HCT116 (cell line): ENCODE data around the gene SLTM. TPM values are rescaled to one million over a fixed set of nuclear protein-coding genes. Genes with fewer than 3 reads are reported as not detected.

Experiments
- ATAC-seq: fragments of 200-7000 bp; cut with Tn5 transposase; 2 replicates; pipeline ENCODE4 v1.9.1; 2020; ENCODE audit warnings: mild to moderate bottlenecking, moderate library complexity
- BruUV-seq: library from RNA; stranded (reverse); fragments of 400-500 nt; replicated peaks from 2 replicates; lab custom pipeline; 2021; lab: Mats Ljungman, UMichigan
- CTCF ChIA-PET: fragments of 300-600 bp; sonication (Branson Sonifier 250); formaldehyde crosslinking; loops from one replicate; lab custom pipeline; 2021; ENCODE audit warnings: antibody characterized with exemption; lab: Charles Lee
- POLR2A ChIA-PET: fragments of 300-600, 350-600 bp; sonication (Branson Sonifier 250); formaldehyde crosslinking; loops from one replicate; lab custom pipeline; 2021; ENCODE audit warnings: antibody characterized with exemption; lab: Charles Lee
- RAD21 ChIA-PET, 2 experiments: fragments of 300-600 bp; sonication (Branson Sonifier 250); formaldehyde crosslinking; loops; one replicate each; lab custom pipeline; 2023; ENCODE audit warnings: low total read pairs in 2 of 2; ENCODE audit not compliant: uncharacterized antibody in 2 of 2, unreplicated experiment in 2 of 2, low non-redundant PET in 1 of 2; lab: Charles Lee
- DNase-seq: peaks from one replicate; pipeline ENCODE4 v3.0.0-alpha.2; 2010; ENCODE audit warnings: low read depth, low spot score
- H2AFZ ChIP-seq: fragments of 200-600 bp; shearing (Covaris generic), sonication (generic); 2 replicates; pipeline ENCODE4 v1.6.1; 2017; ENCODE audit warnings: low read depth, mixed run types, mixed read lengths, antibody characterized with exemption, low read length; ENCODE audit not compliant: poor library complexity, severe bottlenecking
- H3K27ac ChIP-seq: 2 replicates; pipeline ENCODE4 v1.5.1; 2012; ENCODE audit warnings: low read depth, low read length
- H3K27me3 ChIP-seq: fragments of 200-600 bp; sonication (generic); 2 replicates; pipeline ENCODE4 v1.6.1; 2016; ENCODE audit warnings: mixed run types, low read length, mixed read lengths; ENCODE audit not compliant: insufficient read depth
- H3K36me3 ChIP-seq, 2 experiments: fragments of 200-500 bp in 1 of 2; fragments of 200-600 bp in 1 of 2; sonication (Bioruptor generic) in 1 of 2; sonication (generic) in 1 of 2; 2 replicates each; pipeline versions ENCODE4 v1.5.1 to v1.6.1; 2014 to 2016; ENCODE audit warnings: low read length in 2 of 2, inconsistent platforms in 1 of 2, mixed read lengths in 1 of 2, mixed run types in 1 of 2; ENCODE audit not compliant: insufficient read depth in 2 of 2, control insufficient read depth in 1 of 2
- H3K4me1 ChIP-seq, 2 experiments: fragments of 200-600 bp in 1 of 2; sonication (generic) in 1 of 2; 2 replicates each; pipeline versions ENCODE4 v1.5.1 to v1.6.1; 2012 to 2017; ENCODE audit warnings: low read length in 2 of 2, inconsistent platforms in 1 of 2, mild to moderate bottlenecking in 1 of 2, mixed read lengths in 1 of 2, mixed run types in 1 of 2, moderate library complexity in 1 of 2; ENCODE audit not compliant: insufficient read depth in 2 of 2, control insufficient read depth in 1 of 2
- H3K4me2 ChIP-seq: fragments of 200-600 bp; sonication (generic); 2 replicates; pipeline ENCODE4 v1.6.1; 2017; ENCODE audit warnings: mixed run types, low read length, mixed read lengths
- H3K4me3 ChIP-seq, 2 experiments: fragments of 200-600 bp in 1 of 2; sonication (generic) in 1 of 2; replicated peaks in 1 of 2; 2 replicates each; pipeline ENCODE4 v1.5.1; 2011 to 2016; ENCODE audit warnings: low read length in 2 of 2, control low read depth in 1 of 2, low read depth in 1 of 2, mild to moderate bottlenecking in 1 of 2, mixed read lengths in 1 of 2, mixed run types in 1 of 2
- H3K79me2 ChIP-seq: fragments of 200-600 bp; sonication (generic); 2 replicates; pipeline ENCODE4 v1.6.1; 2017; ENCODE audit warnings: mild to moderate bottlenecking, mixed run types, low read length, moderate library complexity, mixed read lengths; ENCODE audit not compliant: insufficient read depth
- H3K9ac ChIP-seq: fragments of 200-600 bp; sonication (generic); 2 replicates; pipeline ENCODE4 v1.6.1; 2016; ENCODE audit warnings: low read length, mixed read lengths
- H3K9me2 ChIP-seq: fragments of 200-600 bp; sonication (generic), shearing (Covaris generic); 2 replicates; pipeline ENCODE4 v1.6.1; 2017; ENCODE audit warnings: mixed run types, mild to moderate bottlenecking, moderate library complexity; ENCODE audit not compliant: insufficient read depth
- H3K9me3 ChIP-seq, 2 experiments: fragments of 200-500 bp in 1 of 2; fragments of 200-600 bp in 1 of 2; sonication (Bioruptor generic) in 1 of 2; sonication (generic) in 1 of 2; 2 replicates each; pipeline ENCODE4 v1.6.1; 2014 to 2017; ENCODE audit warnings: low read length in 2 of 2, mixed read lengths in 2 of 2, inconsistent platforms in 1 of 2, low read depth in 1 of 2, mild to moderate bottlenecking in 1 of 2, mixed run types in 1 of 2, moderate library complexity in 1 of 2; ENCODE audit not compliant: control insufficient read depth in 1 of 2, insufficient read depth in 1 of 2
- H4K20me1 ChIP-seq: fragments of 200-600 bp; sonication (generic), shearing (Covaris generic); 2 replicates; pipeline ENCODE4 v1.6.1; 2017; ENCODE audit warnings: mixed run types, mild to moderate bottlenecking, moderate library complexity; ENCODE audit not compliant: insufficient read depth
- CBX3 ChIP-seq: IDR thresholded peaks from 2 replicates; pipeline ENCODE4 v1.6.1; 2012; ENCODE audit warnings: low read depth
- CEBPB ChIP-seq: IDR thresholded peaks from 2 replicates; pipeline ENCODE4 v1.6.1; 2012; ENCODE audit warnings: low read depth
- JUND ChIP-seq: IDR thresholded peaks from 2 replicates; pipeline ENCODE4 v1.6.1; 2012
- POLR2A ChIP-seq: IDR thresholded peaks from 2 replicates; pipeline ENCODE4 v1.7.0; 2011; ENCODE audit warnings: borderline replicate concordance; ENCODE audit not compliant: insufficient read depth, insufficient read length; ENCODE audit errors: extremely low read depth
- SP1 ChIP-seq: IDR thresholded peaks from 2 replicates; pipeline ENCODE4 v1.6.1; 2012; ENCODE audit warnings: low read depth
- TCF7L2 ChIP-seq: IDR thresholded peaks from 2 replicates; pipeline ENCODE4 v1.7.0; 2011; ENCODE audit warnings: borderline replicate concordance, inconsistent platforms; ENCODE audit not compliant: insufficient read depth, insufficient read length; ENCODE audit errors: extremely low read depth
- YY1 ChIP-seq: IDR thresholded peaks from 2 replicates; pipeline ENCODE4 v1.6.1; 2011; ENCODE audit warnings: low read length, low read depth, moderate library complexity, mild to moderate bottlenecking; ENCODE audit not compliant: insufficient replicate concordance; ENCODE audit errors: extremely low read depth
- intact Hi-C: fragments of 100-400 bp; cut with micrococcal nuclease; formaldehyde crosslinking; loops from 2 replicates; pipeline ENCODE4 v1.10.0; 2022
- total RNA-seq: library from RNA; stranded (reverse); gene quantifications from one replicate; pipeline ENCODE4 v1.2.1, GENCODE V29; 2021; ENCODE audit not compliant: unreplicated experiment
- TF ChIP-seq, protein P1 (sequence below), 3 experiments: fragments of 200-600 bp in 1 of 3; sonication (generic) in 1 of 3; IDR thresholded peaks in 2 of 3; conservative IDR thresholded peaks in 1 of 3; 2 replicates each; pipeline ENCODE4 v1.5.1; 2012 to 2017; ENCODE audit warnings: low read depth in 2 of 3, low read length in 2 of 3, antibody characterized with exemption in 1 of 3, borderline replicate concordance in 1 of 3, control low read depth in 1 of 3, mild to moderate bottlenecking in 1 of 3, mixed read lengths in 1 of 3, mixed run types in 1 of 3, moderate library complexity in 1 of 3; ENCODE audit not compliant: insufficient read depth in 1 of 3

SLTM gene
- total RNA-seq, 1 experiment from 2014 or later: 88.7 TPM

DNA sequence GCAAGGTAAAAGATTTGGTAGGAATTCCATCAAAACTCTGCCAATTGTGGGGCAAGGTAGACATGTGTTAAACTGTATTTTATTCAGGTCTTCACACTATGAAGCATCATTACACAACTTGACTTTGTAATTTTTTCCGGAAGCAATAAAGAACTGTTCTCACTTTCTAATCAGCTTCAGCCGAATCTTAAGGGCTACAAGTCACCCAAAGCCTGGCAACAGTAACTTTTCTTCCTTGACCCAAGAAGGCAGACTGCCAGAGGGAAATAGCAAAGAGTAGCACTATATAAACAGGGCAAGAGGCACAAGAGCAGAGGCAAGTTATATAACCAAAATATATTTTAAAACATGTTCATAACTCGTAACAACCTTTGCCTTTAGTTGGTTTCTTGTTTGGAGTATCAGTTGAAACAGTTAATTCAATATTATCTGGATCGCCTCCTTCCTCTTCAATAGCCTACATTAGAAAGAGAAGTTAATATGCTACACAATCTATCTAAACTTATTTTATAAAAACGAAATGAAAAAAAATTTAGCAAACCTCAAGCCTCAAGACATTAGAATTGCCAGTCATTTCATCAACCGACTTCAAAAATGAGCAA lies 1.4 kb downstream of the SLTM start:
- CTCF ChIA-PET: no interaction called here
- Histone ChIP-seq H3K4me1 (peaks cover 12 to 21% of the 10 kb centered on the region in 2 experiments; a peak in 3 of 4 replicates), H3K36me3 (peaks cover 15 to 27% of the 10 kb centered on the region in 2 experiments), H3K9me2 (no peaks in the 10 kb centered on the region), H4K20me1 (no peaks in the 10 kb centered on the region), H3K4me2 (peak overlapping the region; percentile 93), H3K27me3 (no peaks in the 10 kb centered on the region), H3K79me2 (peaks cover 63% of the 10 kb centered on the region), H3K9ac (peak overlapping the region; percentile 95), H3K9me3 (no peaks in the 10 kb centered on the region), H2AFZ (no peak overlapping the region), H3K4me3 (peak overlapping the region; percentile 83 to 95), H3K27ac (peak overlapping the region; percentile 100; the same call in 1 of the 2 replicates)
- RAD21 ChIA-PET: no interaction called here
- intact Hi-C loops: loop anchor here (5.0 kb wide), 1 partner anchor 160 kb away; the partner anchor contains the start of gene MINDY2
- POLR2A ChIA-PET: no interaction called here
- BruUV-seq: TSS peak; percentile 60
- no peak for TF ChIP-seq YY1
- no peak for TF ChIP-seq JUND
- TF ChIP-seq POLR2A: no peak
- TF ChIP-seq TCF7L2: no peak
- no peak for TF ChIP-seq CEBPB
- no peak for TF ChIP-seq CBX3
- TF ChIP-seq SP1: no peak
- TF ChIP-seq, protein P1, sequence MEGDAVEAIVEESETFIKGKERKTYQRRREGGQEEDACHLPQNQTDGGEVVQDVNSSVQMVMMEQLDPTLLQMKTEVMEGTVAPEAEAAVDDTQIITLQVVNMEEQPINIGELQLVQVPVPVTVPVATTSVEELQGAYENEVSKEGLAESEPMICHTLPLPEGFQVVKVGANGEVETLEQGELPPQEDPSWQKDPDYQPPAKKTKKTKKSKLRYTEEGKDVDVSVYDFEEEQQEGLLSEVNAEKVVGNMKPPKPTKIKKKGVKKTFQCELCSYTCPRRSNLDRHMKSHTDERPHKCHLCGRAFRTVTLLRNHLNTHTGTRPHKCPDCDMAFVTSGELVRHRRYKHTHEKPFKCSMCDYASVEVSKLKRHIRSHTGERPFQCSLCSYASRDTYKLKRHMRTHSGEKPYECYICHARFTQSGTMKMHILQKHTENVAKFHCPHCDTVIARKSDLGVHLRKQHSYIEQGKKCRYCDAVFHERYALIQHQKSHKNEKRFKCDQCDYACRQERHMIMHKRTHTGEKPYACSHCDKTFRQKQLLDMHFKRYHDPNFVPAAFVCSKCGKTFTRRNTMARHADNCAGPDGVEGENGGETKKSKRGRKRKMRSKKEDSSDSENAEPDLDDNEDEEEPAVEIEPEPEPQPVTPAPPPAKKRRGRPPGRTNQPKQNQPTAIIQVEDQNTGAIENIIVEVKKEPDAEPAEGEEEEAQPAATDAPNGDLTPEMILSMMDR (IDR thresholded peaks at IDR 0.05 in 2 of 3, conservative IDR thresholded peaks at IDR 0.05 in 1 of 3; ENCODE audit: borderline replicate concordance in 1 of 3, insufficient read depth in 1 of 3, low read depth in 2 of 3, low read length in 2 of 3): no peak
- DNase-seq (no peak), ATAC-seq (no peak)
